Astrocyte (in vitro differentiated cells and primary cell): ENCODE data around the gene FEZF1. TPM values are rescaled to one million over a fixed set of nuclear protein-coding genes. Genes with fewer than 3 reads are reported as not detected.

Source experiments
- DNase-seq: peaks from one replicate; pipeline ENCODE4 v3.0.0-alpha.2; 2010; ENCODE audit warnings: low read depth
- FAIRE-seq: peaks from 2 replicates; lab custom pipeline; 2011; peaks lifted over from hg19 to GRCh38; lab: Jason Lieb, UNC
- H2AFZ ChIP-seq: 2 replicates; pipeline ENCODE4 v1.6.0; 2012; ENCODE audit warnings: low read depth, low read length, inconsistent platforms
- H3K27ac ChIP-seq: 2 replicates; pipeline ENCODE4 v1.5.1; 2011; ENCODE audit warnings: low read depth, low read length, inconsistent platforms
- H3K27me3 ChIP-seq: 2 replicates; pipeline ENCODE4 v1.6.0; 2011; ENCODE audit warnings: low read length, inconsistent platforms; ENCODE audit not compliant: insufficient read depth
- H3K36me3 ChIP-seq: 2 replicates; pipeline ENCODE4 v1.5.1; 2011; ENCODE audit warnings: low read length, inconsistent platforms; ENCODE audit not compliant: insufficient read depth
- H3K4me1 ChIP-seq: 2 replicates; pipeline ENCODE4 v1.5.1; 2011; ENCODE audit warnings: low read length, inconsistent platforms; ENCODE audit not compliant: insufficient read depth
- H3K4me2 ChIP-seq: 2 replicates; pipeline ENCODE4 v1.6.0; 2012; ENCODE audit warnings: low read length, inconsistent platforms
- H3K4me3 ChIP-seq: 2 replicates; pipeline ENCODE4 v1.5.1; 2011; ENCODE audit warnings: low read depth, mild to moderate bottlenecking, low read length, inconsistent platforms; ENCODE audit not compliant: insufficient read depth
- H3K79me2 ChIP-seq: 2 replicates; pipeline ENCODE4 v1.6.0; 2012; ENCODE audit warnings: mild to moderate bottlenecking, low read length, inconsistent platforms; ENCODE audit not compliant: insufficient read depth
- H3K9ac ChIP-seq: 2 replicates; pipeline ENCODE4 v1.6.0; 2012; ENCODE audit warnings: mild to moderate bottlenecking, low read length, inconsistent platforms
- H3K9me3 ChIP-seq: 2 replicates; pipeline ENCODE4 v1.5.1; 2012; ENCODE audit warnings: low read depth, mild to moderate bottlenecking, low read length, inconsistent platforms; ENCODE audit not compliant: insufficient read depth
- H4K20me1 ChIP-seq: 2 replicates; pipeline ENCODE4 v1.6.0; 2012; ENCODE audit warnings: low read length, inconsistent platforms; ENCODE audit not compliant: insufficient read depth
- H3K27ac Mint-ChIP-seq: one replicate; pipeline ENCODE4 v1.8.0; 2021; ENCODE audit warnings: mild to moderate bottlenecking, mixed read lengths; ENCODE audit not compliant: unreplicated experiment
- H3K27me3 Mint-ChIP-seq: one replicate; pipeline ENCODE4 v1.8.0; 2021; ENCODE audit warnings: low read depth, mixed read lengths; ENCODE audit not compliant: unreplicated experiment
- H3K36me3 Mint-ChIP-seq: one replicate; pipeline ENCODE4 v1.8.0; 2021; ENCODE audit warnings: low read depth, mixed read lengths; ENCODE audit not compliant: unreplicated experiment
- H3K4me1 Mint-ChIP-seq: one replicate; pipeline ENCODE4 v1.8.0; 2021; ENCODE audit warnings: low read depth, mixed read lengths; ENCODE audit not compliant: unreplicated experiment
- H3K4me3 Mint-ChIP-seq: one replicate; pipeline ENCODE4 v1.8.0; 2021; ENCODE audit warnings: mild to moderate bottlenecking, moderate library complexity, mixed read lengths; ENCODE audit not compliant: unreplicated experiment
- H3K9me3 Mint-ChIP-seq: one replicate; pipeline ENCODE4 v1.8.0; 2021; ENCODE audit warnings: mild to moderate bottlenecking, mixed read lengths; ENCODE audit not compliant: unreplicated experiment
- EZH2 ChIP-seq: IDR thresholded peaks from 2 replicates; pipeline ENCODE4 v1.6.1; 2012; ENCODE audit warnings: mild to moderate bottlenecking, low read length, inconsistent platforms; ENCODE audit not compliant: insufficient read depth
- total RNA-seq: library from RNA; stranded (reverse); gene quantifications from 2 replicates; pipeline ENCODE4 v1.2.1, GENCODE V29; 2021
- TF ChIP-seq, protein P1 (sequence below): IDR thresholded peaks from 2 replicates; pipeline ENCODE4 v1.5.1; 2011; ENCODE audit warnings: low read depth, mild to moderate bottlenecking, inconsistent platforms, low read length, moderate library complexity; ENCODE audit not compliant: insufficient read depth

FEZF1 gene
- total RNA-seq, 1 donor from 2014 or later, result 0.61 TPM

DNA sequence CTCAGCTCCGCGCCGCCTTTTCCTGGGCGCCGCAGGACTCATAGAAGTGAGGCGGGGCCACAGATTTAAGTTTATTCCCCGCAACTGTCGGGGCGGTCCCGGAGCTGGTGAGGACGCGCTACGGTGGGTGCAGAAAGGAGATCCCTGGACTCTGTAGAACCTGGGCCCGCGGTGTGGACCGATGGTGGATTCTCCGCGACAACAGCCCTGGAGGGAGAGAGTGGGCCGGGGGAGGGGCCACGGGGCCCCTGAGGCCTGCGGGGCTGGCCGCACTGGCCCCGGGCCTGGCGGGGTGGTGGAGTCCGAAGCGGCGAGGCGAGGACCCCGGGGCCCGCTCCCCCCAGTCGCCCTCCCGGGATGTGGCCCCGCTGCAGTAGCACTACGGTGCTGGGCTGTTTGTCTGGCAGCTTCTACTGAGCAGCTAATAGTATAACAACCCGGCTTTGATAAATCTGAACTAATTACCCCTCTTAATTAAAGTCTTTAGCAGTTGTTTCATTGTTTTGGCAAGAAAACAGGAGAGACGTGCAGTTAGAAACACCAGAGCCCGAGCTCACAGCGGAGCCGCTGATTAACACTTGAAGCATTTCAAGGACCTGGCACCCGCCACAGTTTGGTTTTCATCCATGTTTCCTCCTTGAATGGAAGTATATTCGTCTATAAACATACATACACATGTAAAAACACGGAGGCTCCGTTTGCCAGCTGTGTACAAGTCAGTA, 4.2 kb downstream of the FEZF1 start:
- Mint-ChIP-seq H3K27ac (no peak overlapping the region), H3K27me3 (peaks cover 83% of the 10 kb centered on the region), H3K4me1 (peaks cover 1% of the 10 kb centered on the region), H3K36me3 (no peaks in the 10 kb centered on the region), H3K9me3 (peaks cover 3% of the 10 kb centered on the region), H3K4me3 (peak overlapping the region; percentile 78)
- Histone ChIP-seq H3K4me3 (peak overlapping the region; percentile 31), H3K79me2 (no peaks in the 10 kb centered on the region), H3K36me3 (no peaks in the 10 kb centered on the region), H2AFZ (peak overlapping the region; percentile 53), H4K20me1 (no peaks in the 10 kb centered on the region), H3K27ac (no peak overlapping the region), H3K4me1 (peaks cover 2% of the 10 kb centered on the region), H3K9ac (no peak overlapping the region), H3K4me2 (peak overlapping the region; percentile 72), H3K9me3 (no peaks in the 10 kb centered on the region), H3K27me3 (peaks cover 77% of the 10 kb centered on the region)
- FAIRE-seq, result no peak
- peak; percentile 38 for DNase-seq
- TF ChIP-seq, protein P1, sequence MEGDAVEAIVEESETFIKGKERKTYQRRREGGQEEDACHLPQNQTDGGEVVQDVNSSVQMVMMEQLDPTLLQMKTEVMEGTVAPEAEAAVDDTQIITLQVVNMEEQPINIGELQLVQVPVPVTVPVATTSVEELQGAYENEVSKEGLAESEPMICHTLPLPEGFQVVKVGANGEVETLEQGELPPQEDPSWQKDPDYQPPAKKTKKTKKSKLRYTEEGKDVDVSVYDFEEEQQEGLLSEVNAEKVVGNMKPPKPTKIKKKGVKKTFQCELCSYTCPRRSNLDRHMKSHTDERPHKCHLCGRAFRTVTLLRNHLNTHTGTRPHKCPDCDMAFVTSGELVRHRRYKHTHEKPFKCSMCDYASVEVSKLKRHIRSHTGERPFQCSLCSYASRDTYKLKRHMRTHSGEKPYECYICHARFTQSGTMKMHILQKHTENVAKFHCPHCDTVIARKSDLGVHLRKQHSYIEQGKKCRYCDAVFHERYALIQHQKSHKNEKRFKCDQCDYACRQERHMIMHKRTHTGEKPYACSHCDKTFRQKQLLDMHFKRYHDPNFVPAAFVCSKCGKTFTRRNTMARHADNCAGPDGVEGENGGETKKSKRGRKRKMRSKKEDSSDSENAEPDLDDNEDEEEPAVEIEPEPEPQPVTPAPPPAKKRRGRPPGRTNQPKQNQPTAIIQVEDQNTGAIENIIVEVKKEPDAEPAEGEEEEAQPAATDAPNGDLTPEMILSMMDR, result no peak
- peak; percentile 98 for TF ChIP-seq EZH2

- peaks cover 1% of the 10 kb centered on the region for H3K4me1 Mint-ChIP-seq
- H3K27ac Mint-ChIP-seq, result no peak overlapping the region
- Histone ChIP-seq H3K27me3 (peaks cover 72% of the 10 kb centered on the region), H3K9me3 (no peaks in the 10 kb centered on the region), H3K4me1 (no peaks in the 10 kb centered on the region), H3K4me3 (peak overlapping the region; percentile 31), H3K27ac (no peak overlapping the region), H3K36me3 (no peaks in the 10 kb centered on the region), H4K20me1 (no peaks in the 10 kb centered on the region), H3K9ac (no peak overlapping the region), H2AFZ (peak overlapping the region; percentile 53), H3K79me2 (no peaks in the 10 kb centered on the region), H3K4me2 (peak overlapping the region; percentile 72)
- H3K9me3 Mint-ChIP-seq, result peaks cover 3% of the 10 kb centered on the region
- peaks cover 78% of the 10 kb centered on the region for H3K27me3 Mint-ChIP-seq
- H3K36me3 Mint-ChIP-seq, result no peaks in the 10 kb centered on the region
- FAIRE-seq (no peak), DNase-seq (no peak)
- TF ChIP-seq, protein P1, result no peak
- no peak for TF ChIP-seq EZH2
- peak overlapping the region; percentile 78 for H3K4me3 Mint-ChIP-seq
These were observed 4.8 kb downstream of the FEZF1 start for GRCh38 chr7:122299624-122300210.

GRCh38 chr7:122298618-122299017, 5.9 kb downstream of the FEZF1 start:
- H3K27ac ChIP-seq, result no peak overlapping the region
- Mint-ChIP-seq H3K4me3 (no peak overlapping the region), H3K9me3 (peaks cover 3% of the 10 kb centered on the region), H3K36me3 (no peaks in the 10 kb centered on the region), H3K4me1 (peaks cover 1% of the 10 kb centered on the region), H3K27ac (no peak overlapping the region), H3K27me3 (peaks cover 67% of the 10 kb centered on the region)
- H2AFZ ChIP-seq, result no peak overlapping the region
- no peak overlapping the region for H3K4me3 ChIP-seq
- no peaks in the 10 kb centered on the region for H3K79me2 ChIP-seq
- H3K36me3 ChIP-seq, result no peaks in the 10 kb centered on the region
- no peak for FAIRE-seq
- TF ChIP-seq, protein P1, result no peak
- no peak for TF ChIP-seq EZH2
- DNase-seq, result no peak
- no peaks in the 10 kb centered on the region for H4K20me1 ChIP-seq
- H3K9ac ChIP-seq, result no peak overlapping the region
- peaks cover 61% of the 10 kb centered on the region for H3K27me3 ChIP-seq
- no peak overlapping the region for H3K4me2 ChIP-seq
- H3K9me3 ChIP-seq, result no peaks in the 10 kb centered on the region
- H3K4me1 ChIP-seq, result no peaks in the 10 kb centered on the region
